Trophoblast cell (in vitro differentiated cells and primary cell): ENCODE measurements around the gene PPP1R12A.

Source experiments
- DNase-seq, 2 donors: peaks; one replicate each; pipeline ENCODE4 v3.0.0-alpha.2; 2016
- H2AFZ ChIP-seq: 2 replicates; pipeline ENCODE4 v1.6.1; 2013; ENCODE audit warnings: low read length, moderate library complexity, mild to moderate bottlenecking; ENCODE audit not compliant: insufficient read depth, poor library complexity
- H2AK5ac ChIP-seq: 2 replicates; pipeline ENCODE4 v1.6.1; 2013; ENCODE audit warnings: mild to moderate bottlenecking, low read length
- H2BK120ac ChIP-seq: 2 replicates; pipeline ENCODE4 v1.6.1; 2013; ENCODE audit warnings: low read length, mild to moderate bottlenecking, moderate library complexity; ENCODE audit not compliant: insufficient read depth, poor library complexity
- H2BK12ac ChIP-seq: 2 replicates; pipeline ENCODE4 v1.6.1; 2013; ENCODE audit warnings: mild to moderate bottlenecking, low read length, moderate library complexity
- H2BK5ac ChIP-seq: 2 replicates; pipeline ENCODE4 v1.6.1; 2013; ENCODE audit warnings: low read length, low read depth, moderate library complexity, mild to moderate bottlenecking; ENCODE audit not compliant: poor library complexity
- H3K14ac ChIP-seq: 2 replicates; pipeline ENCODE4 v1.6.1; 2013; ENCODE audit warnings: mild to moderate bottlenecking, low read length
- H3K18ac ChIP-seq: 2 replicates; pipeline ENCODE4 v1.6.1; 2013; ENCODE audit warnings: mild to moderate bottlenecking, low read length
- H3K23ac ChIP-seq: 2 replicates; pipeline ENCODE4 v1.6.1; 2013; ENCODE audit warnings: low read length
- H3K27ac ChIP-seq: 2 replicates; pipeline ENCODE4 v1.5.1; 2013; ENCODE audit warnings: low read depth, mild to moderate bottlenecking, inconsistent platforms, low read length, moderate library complexity
- H3K27me3 ChIP-seq: 2 replicates; pipeline ENCODE4 v1.6.1; 2013; ENCODE audit warnings: inconsistent platforms, mild to moderate bottlenecking, low read length, moderate library complexity; ENCODE audit not compliant: insufficient read depth
- H3K36me3 ChIP-seq, 2 experiments: 1 replicate in 1 of 2; 2 replicates in 1 of 2; pipeline ENCODE4 v1.6.1; 2013; ENCODE audit warnings: low read length in 2 of 2, mild to moderate bottlenecking in 2 of 2, moderate library complexity in 1 of 2; ENCODE audit not compliant: insufficient read depth in 2 of 2, control insufficient read depth in 1 of 2
- H3K4ac ChIP-seq: 2 replicates; pipeline ENCODE4 v1.6.1; 2013; ENCODE audit warnings: low read depth, mild to moderate bottlenecking, low read length, moderate library complexity
- H3K4me1 ChIP-seq, 2 experiments: 1 replicate in 1 of 2; 2 replicates in 1 of 2; pipeline ENCODE4 v1.6.1; 2013; ENCODE audit warnings: low read length in 2 of 2, mild to moderate bottlenecking in 2 of 2, moderate library complexity in 1 of 2; ENCODE audit not compliant: insufficient read depth in 2 of 2, control insufficient read depth in 1 of 2
- H3K4me2 ChIP-seq: 2 replicates; pipeline ENCODE4 v1.6.1; 2013; ENCODE audit warnings: inconsistent platforms, mild to moderate bottlenecking, low read length, moderate library complexity
- H3K4me3 ChIP-seq: 2 replicates; pipeline ENCODE4 v1.5.1; 2013; ENCODE audit warnings: mild to moderate bottlenecking, low read depth, low read length, inconsistent platforms
- H3K79me1 ChIP-seq: one replicate; pipeline ENCODE4 v1.6.1; 2013; ENCODE audit warnings: low read length
- H3K79me2 ChIP-seq: 2 replicates; pipeline ENCODE4 v1.6.1; 2013; ENCODE audit warnings: low read length, mild to moderate bottlenecking; ENCODE audit not compliant: control insufficient read depth, insufficient read depth, poor library complexity
- H3K9ac ChIP-seq: 2 replicates; pipeline ENCODE4 v1.6.1; 2013; ENCODE audit warnings: mild to moderate bottlenecking, low read length
- H3K9me3 ChIP-seq: 2 replicates; pipeline ENCODE4 v1.6.1; 2013; ENCODE audit warnings: low read depth, mild to moderate bottlenecking, control low read depth, inconsistent platforms, low read length; ENCODE audit not compliant: insufficient read depth
- H4K12ac ChIP-seq: 2 replicates; pipeline ENCODE4 v1.6.1; 2013; ENCODE audit warnings: low read depth, mild to moderate bottlenecking, low read length, moderate library complexity
- H4K8ac ChIP-seq: 2 replicates; pipeline ENCODE4 v1.6.1; 2013; ENCODE audit warnings: low read depth, mild to moderate bottlenecking, low read length, moderate library complexity
- H4K91ac ChIP-seq: one replicate; pipeline ENCODE4 v1.6.1; 2013; ENCODE audit warnings: low read depth, mild to moderate bottlenecking, low read length, moderate library complexity
- WGBS: extraction: QIAGEN DNeasy Blood & Tissue Kit; methylation state at CpG from one replicate; pipeline ENCODE4 v1.1.7; 2013; ENCODE audit warnings: missing lambda C conversion rate; ENCODE audit not compliant: insufficient read length, insufficient coverage; ENCODE audit errors: extremely low coverage; 5-methylcytosine and 5-hydroxymethylcytosine counted together

PPP1R12A gene

DNA sequence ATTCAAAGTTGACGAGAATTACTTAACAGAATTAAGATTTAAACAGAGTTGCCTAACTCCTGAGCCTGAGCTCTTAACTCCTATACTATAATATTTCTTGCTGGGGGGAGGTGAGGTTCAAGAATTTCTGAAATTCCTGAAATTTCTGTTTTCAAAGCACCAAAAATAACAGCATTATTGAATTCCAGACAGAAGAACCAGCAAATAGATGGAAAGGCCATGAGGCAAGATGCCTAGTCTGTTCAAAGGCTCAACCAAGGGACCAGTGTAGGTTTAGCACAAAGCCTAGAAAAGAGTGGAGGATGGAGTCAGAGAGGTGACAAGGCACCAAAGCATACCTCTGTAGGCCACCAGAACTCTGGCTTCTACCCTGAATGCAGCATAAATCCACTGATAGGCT is 76.4 kb downstream of the PPP1R12A start:
- Histone ChIP-seq H3K9ac (no peak overlapping the region), H3K27me3 (no peaks in the 10 kb centered on the region), H3K14ac (no peak overlapping the region), H3K18ac (no peak overlapping the region), H2BK5ac (no peak overlapping the region), H3K79me1 (no peaks in the 10 kb centered on the region), H3K4me1 (peaks cover 5 to 8% of the 10 kb centered on the region in 2 experiments), H3K4me2 (peak overlapping the region; percentile 45), H2AFZ (no peak overlapping the region), H3K4ac (peak overlapping the region; percentile 47), H4K12ac (no peak overlapping the region), H4K91ac (no peak overlapping the region), H3K23ac (no peak overlapping the region), H2AK5ac (no peak overlapping the region), H3K4me3 (no peak overlapping the region), H3K79me2 (peaks cover 9% of the 10 kb centered on the region), H3K9me3 (no peaks in the 10 kb centered on the region), H3K27ac (no peak overlapping the region), H2BK12ac (no peak overlapping the region), H2BK120ac (no peak overlapping the region), H3K36me3 (no peaks in the 10 kb centered on the region), H4K8ac (no peak overlapping the region)
- no CpG with 5 or more reads among the region's 1 CpG for WGBS
- peak in 1 of 2 donors; percentile 43 for DNase-seq

DNA sequence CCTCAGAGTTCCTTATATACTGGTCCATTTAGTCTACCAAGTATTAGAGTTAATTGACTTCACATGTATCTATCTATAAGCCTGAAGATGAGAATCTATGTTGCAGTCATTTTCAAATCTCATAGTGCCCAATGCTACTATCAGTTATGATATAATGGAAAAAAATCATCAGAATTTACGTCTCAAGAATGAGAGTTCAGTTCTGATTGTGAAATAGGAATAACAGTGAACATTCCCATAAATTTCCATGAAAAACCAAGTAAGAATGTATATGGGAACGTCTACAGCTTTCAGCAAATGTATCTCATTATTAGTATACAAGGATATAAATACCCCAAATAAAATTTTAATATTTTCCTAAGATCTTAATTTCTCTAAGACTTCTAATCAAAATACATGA is 77.2 kb downstream of the PPP1R12A start:
- DNase-seq: peak in 1 of 2 donors; percentile 67

DNA sequence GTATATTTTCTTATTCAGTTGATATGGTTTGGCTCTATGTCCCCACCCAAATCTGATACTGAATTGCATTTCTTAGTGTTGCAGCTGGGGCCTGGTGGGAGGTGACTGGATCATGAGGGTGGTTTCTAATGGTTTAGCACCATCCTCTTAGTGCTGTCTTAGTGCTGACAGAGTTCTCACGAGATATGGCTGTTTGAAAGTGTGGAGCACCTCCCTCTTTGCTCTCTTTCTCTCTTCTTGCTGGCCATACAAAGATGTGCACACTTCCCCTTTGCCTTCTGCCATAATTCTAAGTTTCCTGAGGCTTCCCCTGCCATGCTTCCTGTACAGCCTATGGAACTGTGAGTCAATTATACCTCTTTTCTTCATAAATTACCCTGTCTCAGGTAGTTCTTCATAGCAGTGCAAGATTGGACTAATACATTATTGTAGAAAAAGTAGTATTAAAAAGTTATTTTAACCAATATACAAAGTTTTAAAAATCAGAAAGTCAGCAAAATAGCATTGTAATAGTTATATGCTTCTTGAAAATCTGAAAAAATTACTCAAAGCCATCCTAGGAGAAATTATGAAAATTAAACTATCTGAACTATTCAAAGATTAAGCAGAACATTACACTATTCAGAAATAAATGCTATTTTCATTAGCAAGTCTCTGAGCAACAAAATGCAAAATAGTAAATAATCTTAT is 84.1 kb downstream of the PPP1R12A start:
- Histone ChIP-seq H4K12ac (no peak overlapping the region), H2BK12ac (no peak overlapping the region), H3K4me1 (no peaks in the 10 kb centered on the region), H2AK5ac (no peak overlapping the region), H3K4ac (no peak overlapping the region), H3K18ac (no peak overlapping the region), H3K4me2 (no peak overlapping the region), H3K9ac (no peak overlapping the region), H2BK120ac (no peak overlapping the region), H4K8ac (no peak overlapping the region), H2AFZ (no peak overlapping the region), H3K36me3 (no peaks in the 10 kb centered on the region), H2BK5ac (no peak overlapping the region), H3K27me3 (no peaks in the 10 kb centered on the region), H3K79me2 (no peaks in the 10 kb centered on the region), H3K27ac (no peak overlapping the region), H3K14ac (no peak overlapping the region), H3K4me3 (no peak overlapping the region), H3K79me1 (no peaks in the 10 kb centered on the region), H4K91ac (no peak overlapping the region), H3K23ac (no peak overlapping the region), H3K9me3 (no peaks in the 10 kb centered on the region)
- WGBS: no CpG with 5 or more reads among the region's 1 CpG
- no peak for DNase-seq

More for the DNA sequence above, 77.2 kb downstream of the PPP1R12A start:
- H4K12ac ChIP-seq: no peak overlapping the region
- H2BK120ac ChIP-seq: no peak overlapping the region
- H3K9me3 ChIP-seq: no peaks in the 10 kb centered on the region
- H2AK5ac ChIP-seq: no peak overlapping the region
- peaks cover 5 to 8% of the 10 kb centered on the region in 2 experiments for H3K4me1 ChIP-seq
- no peak overlapping the region for H3K18ac ChIP-seq
- H2AFZ ChIP-seq: no peak overlapping the region
- H3K4me3 ChIP-seq: no peak overlapping the region
- H2BK5ac ChIP-seq: no peak overlapping the region
- no peak overlapping the region for H3K27ac ChIP-seq
- no peak overlapping the region for H2BK12ac ChIP-seq
- no peak overlapping the region for H3K4me2 ChIP-seq
- no peak overlapping the region for H3K4ac ChIP-seq
- H3K9ac ChIP-seq: no peak overlapping the region
- H3K14ac ChIP-seq: no peak overlapping the region
- WGBS: no CpG with 5 or more reads among the region's 2 CpGs
- no peak overlapping the region for H4K91ac ChIP-seq
- H3K79me1 ChIP-seq: no peaks in the 10 kb centered on the region
- no peak overlapping the region for H3K23ac ChIP-seq
- H3K27me3 ChIP-seq: no peaks in the 10 kb centered on the region
- no peak overlapping the region for H4K8ac ChIP-seq
- peaks cover 9% of the 10 kb centered on the region for H3K79me2 ChIP-seq
- no peaks in the 10 kb centered on the region for H3K36me3 ChIP-seq

DNA sequence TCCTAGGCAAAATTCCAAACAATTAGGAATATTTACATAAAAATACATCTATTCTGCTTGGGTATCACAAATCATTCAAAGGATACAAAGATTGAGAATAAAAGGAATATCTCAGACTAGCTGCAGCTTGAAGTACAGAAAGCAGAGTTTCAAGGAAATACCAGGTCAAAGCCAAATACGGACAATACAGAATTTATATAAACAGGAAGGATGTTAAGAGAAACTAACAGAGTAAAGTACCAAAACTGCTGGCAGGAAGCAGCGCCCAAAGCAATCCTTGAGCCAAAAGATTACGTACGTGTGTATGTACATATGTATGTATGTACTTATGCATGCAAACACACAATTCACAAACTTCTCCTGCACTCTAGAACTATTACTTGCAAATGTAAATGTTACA is 86.6 kb downstream of the PPP1R12A start:
- Histone ChIP-seq H3K27ac (no peak overlapping the region), H3K14ac (no peak overlapping the region)

More for the DNA sequence above, 86.6 kb downstream of the PPP1R12A start:
- no peak overlapping the region for H3K18ac ChIP-seq
- H3K36me3 ChIP-seq: peaks cover 0 to 2% of the 10 kb centered on the region in 2 experiments
- H2AK5ac ChIP-seq: no peak overlapping the region
- no peak for DNase-seq
- no peaks in the 10 kb centered on the region for H3K4me1 ChIP-seq
- H3K27me3 ChIP-seq: no peaks in the 10 kb centered on the region
- no peak overlapping the region for H3K9ac ChIP-seq
- no peak overlapping the region for H3K23ac ChIP-seq
- no CpG with 5 or more reads among the region's 4 CpGs for WGBS
- no peak overlapping the region for H3K4me3 ChIP-seq
- H4K8ac ChIP-seq: no peak overlapping the region
- H3K9me3 ChIP-seq: no peaks in the 10 kb centered on the region
- H3K4ac ChIP-seq: no peak overlapping the region
- no peak overlapping the region for H3K4me2 ChIP-seq
- H3K79me1 ChIP-seq: no peaks in the 10 kb centered on the region
- no peak overlapping the region for H4K12ac ChIP-seq
- H2BK120ac ChIP-seq: no peak overlapping the region
- H2AFZ ChIP-seq: no peak overlapping the region
- H2BK5ac ChIP-seq: no peak overlapping the region
- H2BK12ac ChIP-seq: no peak overlapping the region
- no peaks in the 10 kb centered on the region for H3K79me2 ChIP-seq
- no peak overlapping the region for H4K91ac ChIP-seq
